ENCODE results near the gene MMP24. TPM values are rescaled to one million over a fixed set of nuclear protein-coding genes. Genes with fewer than 3 reads are reported as not detected.

MMP24 gene
- total RNA-seq, 2 experiments from 2014 or later: 0.04 TPM; not detected in 1

GRCh38 chr20:35274172-35275092 is 47.9 kb downstream of the MMP24 start:
- ChIA-PET CTCF (interaction anchor here (2.0 kb wide), 2 partner anchors 10 to 29 kb away, joined by 5 to 6 read pairs; partner anchors contain the start of gene EIF6), POLR2A (interaction anchor here (0.6 kb wide), 1 partner anchor 10 kb away, joined by 3 read pairs; the partner anchor contains the start of gene EIF6)

- ChIA-PET POLR2A (interaction anchor here (1.4 kb wide), 1 partner anchor 30 kb away, joined by 3 read pairs; no protein-coding TSS in a partner anchor), CTCF (interaction anchor here (1.4 to 2.0 kb wide), 3 partner anchors 9 to 171 kb away, joined by 4 to 6 read pairs (median 4); partner anchors contain the start of gene EIF6)
Observed at GRCh38 chr20:35275741-35276251, 49.3 kb downstream of the MMP24 start.

GRCh38 chr20:35276408-35276807 is 49.9 kb downstream of the MMP24 start:
- CTCF ChIA-PET: interaction anchor here (1.2 to 1.4 kb wide), 3 partner anchors 8 to 171 kb away, joined by 3 to 4 read pairs (median 4); partner anchors contain the start of gene EIF6
- POLR2A ChIA-PET: interaction anchor here (1.4 kb wide), 1 partner anchor 29 kb away, joined by 3 read pairs; no protein-coding TSS in a partner anchor

GRCh38 chr20:35277127-35277526 is 50.6 kb downstream of the MMP24 start:
- POLR2A ChIA-PET: interaction anchor here (0.5 to 1.4 kb wide), 5 partner anchors 10 to 287 kb away, joined by 3 to 5 read pairs (median 4); partner anchors contain the start of gene EDEM2
- CTCF ChIA-PET: interaction anchor here (1.2 to 1.6 kb wide), 5 partner anchors 7 to 170 kb away, joined by 3 to 7 read pairs (median 4); partner anchors contain the start of gene EIF6

GRCh38 chr20:35277531-35278395 is 51.3 kb downstream of the MMP24 start, which contains the start of gene MMP24OS:
MMP24OS (minus strand) TSS chr20:35278122; CDS start chr20:35277929, 193 bp downstream.
- CTCF ChIA-PET: interaction anchor here (0.7 to 1.6 kb wide), 6 partner anchors 9 to 169 kb away, joined by 3 to 7 read pairs (median 4); no protein-coding TSS in a partner anchor
- POLR2A ChIA-PET: interaction anchor here (0.5 to 1.2 kb wide), 12 partner anchors 10 to 609 kb away, joined by 3 to 6 read pairs (median 4); partner anchors contain the start of gene EDEM2

GRCh38 chr20:35279040-35279439 is 52.5 kb downstream of the MMP24 start:
- ChIA-PET POLR2A (no interaction called here), CTCF (no interaction called here)

- ChIA-PET CTCF (no interaction called here), POLR2A (no interaction called here)
Observed at GRCh38 chr20:35279533-35280174, 53.2 kb downstream of the MMP24 start.

- POLR2A ChIA-PET: no interaction called here
- CTCF ChIA-PET: no interaction called here
Observed at GRCh38 chr20:35280523-35280922, 54.0 kb downstream of the MMP24 start.

GRCh38 chr20:35281506-35282101 is 55.1 kb downstream of the MMP24 start:
- ChIA-PET POLR2A (interaction anchor here (0.6 kb wide), 1 partner anchor 80 kb away, joined by 5 read pairs; no protein-coding TSS in a partner anchor), CTCF (interaction anchor here (0.7 to 1.4 kb wide), 2 partner anchors 22 to 158 kb away, joined by 5 to 6 read pairs; no protein-coding TSS in a partner anchor)

GRCh38 chr20:35283441-35284266 is 57.2 kb downstream of the MMP24 start:
- ChIA-PET POLR2A (interaction anchor here (0.8 to 1.2 kb wide), 3 partner anchors 56 to 136 kb away, joined by 3 to 4 read pairs (median 3); no protein-coding TSS in a partner anchor), CTCF (interaction anchor here (0.9 to 2.0 kb wide), 9 partner anchors 7 to 164 kb away, joined by 3 to 7 read pairs (median 4); partner anchors contain the start of gene GDF5)

- ChIA-PET POLR2A (interaction anchor here (0.6 to 1.2 kb wide), 7 partner anchors 10 to 735 kb away, joined by 3 to 7 read pairs (median 4); partner anchors contain the start of gene EDEM2), CTCF (interaction anchor here (0.9 to 2.0 kb wide), 9 partner anchors 8 to 163 kb away, joined by 3 to 7 read pairs (median 4); partner anchors contain the start of gene GDF5)
Observed at GRCh38 chr20:35284267-35284991, 57.9 kb downstream of the MMP24 start, which contains the start of gene EIF6. EIF6 (minus strand) TSS chr20:35284772; CDS start chr20:35284487, 285 bp downstream.

GRCh38 chr20:35284992-35285805 is 58.7 kb downstream of the MMP24 start:
- CTCF ChIA-PET: interaction anchor here (1.0 to 1.9 kb wide), 6 partner anchors 9 to 162 kb away, joined by 3 to 7 read pairs (median 4); no protein-coding TSS in a partner anchor

GRCh38 chr20:35285806-35286076 is 59.3 kb downstream of the MMP24 start:
- ChIA-PET POLR2A (no interaction called here), CTCF (no interaction called here)

More at GRCh38 chr20:35284992-35285805, 58.7 kb downstream of the MMP24 start:
- POLR2A ChIA-PET: interaction anchor here (0.6 to 0.9 kb wide), 5 partner anchors 11 to 734 kb away, joined by 3 to 7 read pairs (median 5); partner anchors contain the start of gene EDEM2

GRCh38 chr20:35286077-35286898 is 59.8 kb downstream of the MMP24 start:
- ChIA-PET CTCF (no interaction called here), POLR2A (no interaction called here)
